NCI-H1048 (cell line): Measurements from ENCODE around the gene TEKT3.

Source experiments
- DNase-seq: peaks from one replicate; lab custom pipeline; 2025; lab: John Stamatoyannopoulos, UW

TEKT3 gene

DNA sequence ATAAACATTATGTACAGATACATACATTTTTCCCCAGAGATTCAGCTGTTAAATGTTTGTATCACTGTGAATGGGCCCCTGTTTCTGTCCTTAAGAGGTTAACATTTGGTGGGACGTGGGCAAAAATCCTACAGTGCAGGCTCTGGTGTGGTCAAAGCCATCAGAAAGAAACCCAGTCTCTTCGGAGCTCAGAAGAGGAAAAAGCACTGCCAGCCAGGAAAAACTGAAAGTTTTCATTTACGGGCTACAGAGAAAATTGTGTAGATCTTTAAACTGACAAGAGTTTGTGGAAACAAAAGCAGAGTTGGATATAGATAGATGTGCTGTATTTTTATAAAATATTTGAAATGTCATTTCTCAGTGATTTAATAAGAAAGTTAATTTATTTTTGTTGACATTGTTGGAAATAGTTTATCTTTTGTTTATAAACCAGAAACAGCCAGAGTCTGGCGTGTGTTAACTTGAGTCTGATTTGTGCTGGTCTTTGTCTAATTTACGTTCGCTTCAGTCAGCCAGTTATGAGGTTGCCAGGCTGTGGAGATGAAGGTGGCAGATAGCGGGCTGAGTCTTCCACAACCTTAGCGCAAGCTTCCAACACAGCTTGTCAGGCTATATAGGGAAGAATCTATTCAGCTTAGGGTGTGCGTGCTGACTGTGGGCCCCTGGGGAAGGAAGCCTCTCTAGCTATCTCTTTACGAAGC is 9.5 kb upstream of the TEKT3 start:
- no peak for DNase-seq

DNA sequence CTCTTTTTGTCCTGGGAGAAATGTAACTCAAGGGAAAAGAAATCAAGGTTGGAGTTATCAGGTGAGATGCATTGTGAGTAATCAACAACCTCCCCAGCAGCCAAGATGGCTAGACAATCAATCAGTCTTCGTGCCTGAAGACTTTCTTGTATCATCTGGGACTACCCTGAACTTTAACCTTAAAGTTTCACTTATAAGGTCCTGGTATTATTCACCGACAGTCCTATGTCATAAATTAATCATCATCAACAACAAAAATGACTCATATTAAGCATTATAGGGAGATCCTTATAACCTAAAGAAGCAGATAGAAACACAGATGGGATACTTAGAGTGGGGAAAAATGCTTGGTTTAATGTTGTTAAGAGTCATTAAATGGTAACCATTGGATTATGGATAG is 7.7 kb upstream of the TEKT3 start:
- DNase-seq = no peak

DNA sequence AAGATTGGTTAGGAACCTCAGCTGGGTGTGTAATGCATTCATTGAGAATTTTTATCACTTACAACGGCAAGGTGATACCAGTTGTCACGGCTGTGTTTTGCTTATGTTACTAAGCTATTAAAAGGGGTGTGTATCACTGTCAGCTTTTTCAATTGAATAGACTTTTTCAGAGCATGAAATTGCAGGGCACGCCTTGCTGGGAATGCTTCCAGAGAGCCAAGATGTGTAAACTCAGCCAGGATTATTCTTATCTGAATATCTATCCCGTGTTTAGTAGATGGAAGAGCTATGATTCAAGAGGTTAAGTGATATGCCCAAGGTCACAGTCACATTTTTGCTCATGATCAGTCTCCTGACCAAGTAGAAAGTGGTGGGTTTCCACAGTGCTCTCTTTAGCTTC is 6.6 kb upstream of the TEKT3 start:
- DNase-seq = no peak

DNA sequence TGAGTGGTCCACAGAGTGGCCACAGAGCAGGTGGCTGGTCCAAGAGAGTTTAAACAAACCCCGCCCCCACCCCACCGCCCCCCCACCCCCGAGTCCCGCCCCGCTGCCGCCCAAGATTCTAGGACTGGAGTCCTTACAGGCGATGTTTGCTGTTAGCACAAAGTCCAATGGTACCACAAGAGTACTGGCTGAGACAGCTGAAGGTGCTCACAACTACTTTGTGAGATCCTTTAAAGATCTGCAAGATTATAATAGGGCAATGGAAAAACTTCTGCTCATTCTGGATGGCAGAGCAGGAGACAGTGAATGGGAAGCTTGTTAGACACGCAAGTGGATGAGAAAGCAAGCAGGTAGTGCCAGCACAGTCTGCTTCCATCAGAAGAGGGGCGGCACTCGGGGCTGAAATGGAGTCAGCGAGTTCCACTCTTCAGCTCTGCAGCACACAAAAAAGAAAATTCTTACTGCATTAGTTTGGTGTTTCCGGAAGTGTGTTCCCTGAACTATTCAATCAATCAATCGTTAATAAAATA is 4.7 kb upstream of the TEKT3 start:
- DNase-seq = no peak

DNA sequence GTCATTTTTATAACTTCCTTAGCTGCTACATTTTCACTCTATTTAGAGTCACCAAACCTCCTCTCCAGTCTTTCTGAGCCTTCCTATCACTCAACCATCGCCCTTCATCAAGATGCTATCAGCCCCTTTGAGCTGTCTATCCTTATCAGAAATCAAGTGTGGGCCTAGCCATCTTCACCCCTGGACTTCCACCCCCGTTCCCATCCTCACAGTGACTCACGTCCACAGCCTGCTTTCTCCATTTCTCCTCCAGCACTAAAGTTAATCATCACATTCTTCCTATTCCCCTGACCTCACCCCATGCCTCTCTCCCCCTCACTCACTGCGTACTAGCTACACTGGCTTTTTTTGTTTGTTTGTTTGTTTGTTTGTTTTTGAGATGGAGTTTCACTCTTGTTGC is 2.4 kb upstream of the TEKT3 start:
- DNase-seq = no peak

DNA sequence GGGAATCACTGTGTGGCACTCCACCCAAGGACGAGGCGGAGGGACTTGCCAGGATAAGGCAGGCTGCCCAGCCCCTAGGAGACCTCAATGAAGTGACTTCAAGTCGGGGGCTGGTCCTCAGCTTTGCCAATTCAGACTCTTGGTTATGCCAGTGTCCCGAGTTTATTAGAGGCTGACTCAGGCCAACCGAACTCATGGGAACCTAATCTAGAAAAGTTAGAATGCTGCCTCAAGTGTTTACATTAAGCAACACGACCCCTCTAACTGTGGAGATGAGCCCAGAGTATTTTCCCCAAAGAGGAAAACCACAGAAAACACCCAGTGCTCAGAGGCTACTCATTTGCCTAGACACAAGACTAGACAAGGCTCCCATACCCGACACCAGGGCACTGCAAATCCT is 1.1 kb upstream of the TEKT3 start:
- DNase-seq = no peak

DNA sequence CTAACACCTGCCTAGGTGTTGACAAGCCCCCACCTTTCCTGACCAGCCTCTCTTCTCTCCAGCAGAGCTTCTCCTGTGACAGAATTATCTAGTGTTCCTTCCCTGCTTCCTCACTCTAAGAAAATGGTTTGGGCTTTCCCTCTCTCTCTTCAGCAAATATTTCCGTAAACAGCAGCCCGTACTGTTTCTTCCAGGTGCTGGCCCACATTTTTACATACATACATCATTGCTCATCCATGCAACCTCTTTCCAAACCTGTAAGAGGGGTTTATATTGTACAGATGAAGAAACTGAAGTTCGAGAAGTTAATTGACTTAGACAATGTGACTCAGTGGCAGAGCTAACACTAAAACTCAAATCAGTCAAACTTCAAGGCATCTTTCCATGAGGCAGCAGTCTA is 569 bp upstream of the TEKT3 start:
- DNase-seq = no peak

DNA sequence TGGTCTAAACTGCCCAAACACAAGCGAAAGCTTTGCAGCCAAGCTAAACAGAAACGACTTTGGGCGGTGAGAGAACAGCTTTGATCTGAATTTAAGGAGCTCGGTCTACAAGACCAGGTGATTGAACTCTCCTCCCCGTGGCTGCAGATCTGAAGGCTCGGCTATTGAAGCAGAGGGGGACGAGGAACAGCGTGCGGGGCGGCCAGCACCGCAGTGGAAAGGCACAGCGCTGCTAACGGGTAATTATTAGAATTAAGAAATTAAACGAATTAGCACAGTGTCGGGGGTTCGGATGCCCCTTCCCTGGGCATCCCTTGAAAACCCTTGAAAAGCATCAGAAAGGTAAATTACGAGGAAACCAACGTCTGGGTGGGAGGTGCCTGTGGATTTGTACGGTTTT is 431 bp downstream of the TEKT3 start:
- no peak for DNase-seq

DNA sequence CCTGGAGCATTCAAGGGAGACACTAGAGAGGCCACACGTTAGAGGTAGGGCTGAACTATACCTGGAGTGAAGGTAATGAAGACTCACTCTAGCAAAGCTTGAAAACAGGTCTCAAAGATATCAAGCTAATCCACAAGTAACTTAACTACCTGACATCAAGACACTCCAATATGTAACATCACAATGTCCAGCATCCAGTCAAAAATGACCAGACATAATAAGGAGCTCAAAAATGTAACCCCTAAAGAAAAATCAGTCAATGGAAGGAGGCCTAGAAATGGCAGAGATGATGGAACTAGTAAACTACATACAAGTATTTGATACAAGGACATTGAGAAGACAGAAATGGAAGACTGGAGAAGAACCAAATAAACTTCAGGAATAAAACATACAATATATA is 6.0 kb downstream of the TEKT3 start:
- DNase-seq = no peak

DNA sequence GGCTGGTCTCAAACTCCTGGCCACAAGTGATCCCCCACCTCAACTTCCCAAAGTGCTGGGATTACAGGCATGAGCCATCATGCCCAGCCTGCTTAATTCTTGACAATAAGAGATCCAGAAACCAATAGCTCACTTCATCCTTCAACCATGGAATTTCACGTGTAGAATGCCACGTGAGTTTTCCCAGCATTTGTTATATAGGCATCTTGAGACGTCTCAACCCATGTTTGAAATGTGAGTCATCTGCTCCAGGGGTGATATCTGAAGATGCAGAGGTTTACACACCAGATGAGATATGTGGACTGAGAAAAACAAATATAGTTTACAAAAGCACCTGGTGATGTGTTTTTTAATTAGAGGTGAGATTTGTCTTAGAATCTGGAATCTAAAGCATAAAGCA is 7.1 kb downstream of the TEKT3 start:
- DNase-seq = no peak

DNA sequence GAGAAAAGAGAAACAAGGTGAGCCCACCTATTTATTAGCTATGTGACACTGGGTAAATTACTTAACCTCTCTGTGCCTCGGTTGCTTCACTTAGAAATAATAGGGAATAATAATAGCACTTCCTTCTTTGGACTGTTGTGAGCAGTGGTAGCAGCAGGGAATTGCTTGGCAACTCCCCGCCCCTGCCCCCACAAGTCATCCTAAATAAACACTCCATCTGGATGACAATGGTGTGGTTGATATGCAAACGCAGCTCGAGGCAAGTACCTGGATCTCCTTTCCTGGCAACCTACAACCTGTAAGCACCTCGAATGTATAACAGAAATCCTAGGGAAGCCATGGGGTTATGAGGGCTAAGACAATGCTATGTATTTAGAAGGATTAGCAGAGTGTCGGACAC is 9.1 kb downstream of the TEKT3 start:
- no peak for DNase-seq

DNA sequence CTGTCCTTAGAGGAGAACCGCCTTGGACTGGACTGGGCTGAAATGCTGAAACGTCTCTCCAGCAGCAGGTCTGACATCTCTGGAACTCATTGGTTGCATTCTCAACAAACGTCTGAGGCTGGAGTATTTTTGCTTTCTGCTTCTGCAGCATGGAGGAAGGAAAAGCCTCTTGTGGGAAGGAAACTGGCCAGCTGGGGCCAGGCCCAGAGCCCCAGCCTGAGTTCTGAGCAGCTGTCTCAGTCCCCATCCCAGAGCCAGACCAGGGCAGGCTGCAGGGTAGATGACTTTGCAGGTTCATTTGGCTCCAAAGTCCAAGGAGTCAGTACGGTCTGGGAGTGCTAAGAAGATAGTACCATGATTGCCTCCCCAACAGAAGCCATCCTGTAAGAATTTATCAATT is 18.3 kb downstream of the TEKT3 start:
- DNase-seq = no peak

DNA sequence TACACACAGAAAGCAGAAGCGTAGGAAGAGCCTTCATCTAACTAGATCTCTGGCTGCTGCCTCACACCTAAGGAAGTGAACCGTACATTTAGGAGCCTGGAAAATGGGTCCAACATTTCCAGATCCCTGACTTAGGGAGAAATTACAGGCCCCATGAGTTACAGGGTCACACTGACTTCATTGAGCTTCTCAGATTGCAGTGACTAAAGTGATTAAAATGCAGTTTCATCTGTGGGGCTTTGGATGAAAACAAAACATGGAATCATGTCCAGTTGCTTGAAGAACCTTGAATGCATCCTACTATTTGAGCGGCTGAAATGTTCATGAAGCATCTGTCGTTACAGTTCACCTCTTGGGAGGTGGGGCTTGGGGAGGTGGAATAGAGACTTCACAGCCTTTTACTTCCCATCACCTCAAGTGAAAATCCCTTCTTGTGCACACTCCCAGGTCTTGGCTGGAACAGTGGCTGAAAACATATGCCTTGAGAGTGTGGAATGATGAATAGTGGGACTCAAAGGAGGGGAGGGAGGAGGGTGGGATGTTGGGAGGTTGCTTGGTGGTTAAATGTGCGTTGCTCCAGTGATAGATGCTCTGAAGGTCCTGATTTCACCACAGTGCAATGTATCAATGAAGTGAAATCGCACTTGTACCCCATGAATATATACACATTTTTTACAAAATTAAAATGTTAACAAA is 19.7 kb downstream of the TEKT3 start:
- DNase-seq = no peak

DNA sequence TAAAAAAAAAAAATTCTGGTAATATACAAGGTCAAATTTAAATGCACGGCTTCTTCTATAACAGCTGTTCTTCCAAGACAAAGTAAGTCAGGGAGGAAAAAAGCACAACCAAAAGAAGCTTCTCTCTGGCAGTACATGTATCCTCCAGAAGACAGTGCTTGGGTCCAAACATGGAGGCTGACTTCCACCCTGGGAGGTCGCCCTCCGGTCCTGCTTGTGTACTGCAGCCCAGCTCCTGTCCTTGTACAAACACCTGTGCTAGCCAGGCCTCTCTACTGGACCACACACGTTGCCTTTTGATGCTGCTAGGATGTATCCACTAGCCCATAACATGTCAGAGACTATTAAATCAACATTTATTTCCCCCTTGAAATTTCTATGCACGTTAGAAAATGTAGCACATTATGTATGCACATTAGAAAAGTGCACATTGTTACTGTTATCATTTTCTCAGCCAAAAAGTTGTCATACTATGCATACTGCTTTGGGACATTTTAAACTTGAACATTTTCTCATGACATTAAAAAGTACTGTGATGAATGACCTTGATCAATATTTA is 21.9 kb downstream of the TEKT3 start:
- DNase-seq = no peak

DNA sequence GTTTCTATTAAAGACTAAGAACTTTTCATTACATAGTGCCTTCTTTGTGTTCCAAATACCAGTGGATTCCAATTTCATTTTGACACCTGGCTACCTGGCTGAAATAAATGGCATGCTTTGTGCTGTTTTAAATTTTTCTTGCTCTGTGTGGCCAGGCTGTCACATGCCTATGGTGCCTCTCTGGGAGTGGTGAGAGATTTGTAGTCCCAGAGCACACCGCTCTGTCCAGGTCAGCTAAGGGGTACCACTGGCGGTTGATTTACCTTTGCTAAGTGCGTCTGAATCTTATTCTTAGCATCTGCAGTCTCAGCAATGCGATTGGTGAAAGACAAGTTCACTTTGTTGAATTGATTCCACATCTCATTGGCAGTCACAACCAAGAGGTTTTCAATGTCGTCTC is 29.4 kb downstream of the TEKT3 start:
- no peak for DNase-seq

DNA sequence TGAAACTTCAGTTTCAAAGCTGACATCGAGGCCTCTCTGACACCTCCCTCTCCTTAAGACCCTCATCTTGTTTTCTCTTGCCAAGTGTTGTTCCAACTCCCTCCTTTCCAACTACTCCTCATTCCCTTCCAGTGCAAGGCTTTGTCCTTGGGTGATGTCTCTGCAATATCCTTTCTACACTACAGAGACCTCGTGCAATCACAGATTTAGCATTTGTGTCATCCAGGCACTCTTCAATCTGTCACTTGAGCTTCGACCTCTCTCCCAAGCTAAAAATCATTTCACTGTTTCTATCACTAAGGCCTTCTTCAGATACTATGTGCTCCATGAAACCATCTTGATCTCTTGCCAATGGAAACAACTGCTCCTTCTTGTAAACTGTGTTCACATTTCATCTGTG is 31.6 kb downstream of the TEKT3 start:
- no peak for DNase-seq

DNA sequence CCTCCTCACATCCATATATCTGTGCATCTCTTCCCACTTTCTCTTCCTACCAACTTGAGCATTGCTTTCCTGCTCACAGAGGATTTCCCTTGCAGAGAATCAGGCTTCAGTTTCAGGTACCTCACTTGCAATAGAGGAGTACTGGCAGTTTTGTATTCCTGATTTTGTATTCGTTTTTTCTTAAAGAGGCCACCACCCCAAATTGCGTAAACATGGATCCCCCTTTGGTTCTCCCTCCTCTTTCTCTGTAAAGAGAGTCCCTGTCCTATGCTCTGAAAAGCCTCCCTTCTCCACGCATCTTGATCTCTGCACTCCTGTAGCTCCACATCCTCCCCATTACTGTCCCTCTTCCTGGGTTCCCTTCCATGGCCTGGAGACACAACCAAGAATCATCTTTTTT is 32.2 kb downstream of the TEKT3 start:
- DNase-seq = no peak

DNA sequence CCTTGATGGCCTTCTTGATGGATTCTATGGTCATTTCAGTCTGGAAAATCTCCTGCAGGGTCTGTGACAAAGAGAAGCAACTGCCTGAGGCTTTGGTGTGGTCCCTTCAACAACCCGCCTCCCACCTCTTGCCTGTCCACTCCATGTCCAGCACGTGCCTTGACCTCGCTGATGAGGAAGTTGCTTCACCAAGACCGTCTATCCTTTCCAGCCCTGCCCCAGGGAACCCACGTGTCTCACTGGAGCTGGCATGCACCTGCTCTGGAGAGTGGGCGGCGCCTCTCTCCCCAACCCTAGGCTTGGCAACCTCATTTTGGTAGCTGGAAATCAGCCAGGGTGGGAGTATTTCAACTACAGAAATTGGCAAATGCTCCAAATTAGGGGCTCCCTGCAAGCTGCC is 32.6 kb downstream of the TEKT3 start:
- no peak for DNase-seq

DNA sequence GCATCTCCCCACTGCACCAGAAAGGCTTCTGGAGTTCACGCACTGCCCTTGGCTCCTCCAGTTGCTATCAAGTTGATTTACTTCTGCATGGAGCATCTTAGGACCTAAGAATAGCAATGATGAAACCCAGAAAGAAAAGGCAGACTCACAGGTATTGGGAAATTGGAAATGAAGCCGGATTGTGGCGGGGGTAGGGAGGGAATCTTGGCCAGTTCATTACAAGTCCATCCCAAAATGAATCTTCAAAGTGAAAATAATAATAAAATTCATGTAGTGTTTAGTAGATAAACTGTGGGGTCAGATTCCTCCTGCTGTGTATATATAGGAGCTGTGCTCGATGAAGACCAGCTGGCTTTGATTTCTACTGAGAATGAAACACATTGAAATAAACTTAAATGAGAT is 33.7 kb downstream of the TEKT3 start:
- DNase-seq = no peak

DNA sequence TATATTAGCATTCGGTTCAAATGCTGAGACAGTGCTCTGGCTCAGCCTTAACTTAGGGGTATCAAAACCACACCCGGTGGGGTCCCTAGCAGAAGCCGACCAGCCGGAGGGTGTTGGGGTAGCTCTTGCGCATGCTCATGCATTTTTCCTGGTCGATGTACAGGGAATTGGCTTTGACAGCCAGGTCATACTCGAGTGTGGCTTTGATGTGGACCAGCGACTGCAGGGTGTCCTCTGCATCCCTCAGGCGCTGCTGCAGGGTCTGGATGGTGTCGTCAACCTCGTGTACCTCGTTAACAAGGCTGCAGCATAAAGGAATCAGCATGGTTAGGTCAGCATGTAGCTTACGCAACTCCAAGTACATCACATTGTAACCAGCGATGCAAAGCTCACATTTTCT is 37.5 kb downstream of the TEKT3 start:
- DNase-seq = no peak

DNA sequence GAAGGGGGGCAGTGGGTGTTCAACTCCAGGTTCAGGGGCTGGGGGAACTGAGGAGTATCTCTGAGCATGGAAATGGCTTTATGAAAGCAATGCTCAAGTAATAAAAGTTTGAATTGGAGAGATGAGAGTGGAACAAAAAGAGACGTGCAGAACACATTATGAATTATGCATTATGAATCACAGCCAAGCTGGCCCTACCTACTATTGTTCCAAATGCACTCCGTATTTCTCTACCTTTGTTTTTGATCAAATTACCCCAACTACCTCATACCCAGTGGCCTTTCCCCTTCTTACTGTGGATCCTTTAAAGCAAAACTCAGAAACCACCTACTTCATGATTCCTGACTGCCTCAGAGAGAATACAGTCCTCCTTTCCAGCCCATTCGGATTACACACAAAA is 38.1 kb downstream of the TEKT3 start:
- no peak for DNase-seq

DNA sequence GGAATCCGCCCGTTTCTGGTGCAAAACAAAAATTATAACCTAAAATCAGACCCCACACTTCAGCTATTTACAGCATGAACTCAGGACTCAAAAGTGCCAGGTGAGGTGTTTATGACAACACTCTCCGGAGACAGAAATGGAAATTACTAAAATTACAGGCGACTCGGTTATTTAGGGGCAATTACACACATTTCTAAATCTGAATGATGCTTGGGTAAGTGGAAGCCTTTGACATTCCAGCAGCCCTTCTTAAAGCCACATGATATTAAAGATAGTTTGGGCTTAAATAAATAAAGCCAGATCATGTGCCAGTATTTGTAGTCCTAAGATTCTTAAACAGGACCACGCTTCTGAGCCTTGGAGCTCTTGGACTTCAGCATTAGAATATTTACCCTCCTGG is 39.6 kb downstream of the TEKT3 start:
- no peak for DNase-seq

DNA sequence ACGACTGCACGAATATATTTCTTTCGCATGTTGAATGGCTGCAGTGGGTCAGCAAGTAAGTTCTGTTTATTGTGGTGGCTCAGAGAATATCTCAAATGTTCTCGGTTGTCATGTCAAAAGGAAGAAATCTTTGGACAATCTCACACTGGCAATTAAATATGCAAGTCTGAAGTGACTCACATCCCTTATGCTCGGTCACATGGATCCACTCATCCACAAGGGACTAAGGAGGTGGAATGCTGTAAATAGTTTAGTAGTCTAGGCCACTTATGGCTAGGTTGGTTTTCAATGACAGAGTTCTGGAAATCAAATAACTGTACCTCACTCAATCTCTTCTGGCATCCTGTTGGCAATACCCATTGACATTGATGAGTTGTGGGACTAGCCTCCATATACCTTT is 43.2 kb downstream of the TEKT3 start:
- DNase-seq = no peak

DNA sequence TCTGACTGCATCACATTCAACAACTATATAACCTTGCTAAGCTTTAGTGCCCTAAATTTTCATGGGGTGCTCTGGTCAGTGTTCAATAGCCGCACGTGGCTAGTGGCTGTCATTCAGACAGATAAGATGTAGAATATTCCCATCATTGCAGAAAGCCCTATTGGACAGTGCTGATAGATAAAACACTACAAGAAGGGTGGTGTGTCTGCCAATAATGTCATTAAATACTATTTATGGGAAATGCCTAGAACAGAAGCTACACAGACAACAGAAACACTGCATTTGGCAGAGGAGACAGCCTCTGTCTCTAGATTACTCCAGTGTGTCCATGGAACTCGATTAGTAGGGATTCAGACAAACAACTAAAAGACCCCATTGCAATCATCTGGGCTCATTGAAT is 47.8 kb downstream of the TEKT3 start:
- no peak for DNase-seq
